ENCODE measurements around the gene R3HDM4.
A peak's percentile ranks its signal among the peaks of the same experiment; 100 is the strongest.

The R3HDM4 gene

GRCh38 chr19:897442-898039 is 15.5 kb downstream of the R3HDM4 start:
- Histone ChIP-seq H4K8ac (ENCODE audit: low read depth, low read length) (no peak overlapping the region), H3K27me3 (ENCODE audit: control insufficient read depth in 3 of 3, insufficient read depth in 3 of 3, low read depth in 1 of 3, low read length in 3 of 3) (no peaks in the 10 kb centered on the region), H3K4me2 (ENCODE audit: insufficient read depth, low read length, poor library complexity, severe bottlenecking) (no peak overlapping the region), H3K9ac (ENCODE audit: low read depth, low read length, poor library complexity) (peak overlapping the region; percentile 44), H3K18ac (ENCODE audit: low read length) (peak overlapping the region; percentile 71), H3K14ac (ENCODE audit: low read length) (no peak overlapping the region), H3K79me1 (ENCODE audit: low read depth, low read length) (peaks cover 8% of the 10 kb centered on the region), H2BK5ac (ENCODE audit: low read length) (no peak overlapping the region), H3K4me1 (ENCODE audit: control insufficient read depth in 2 of 2, insufficient read depth in 1 of 2, low read depth in 1 of 2, low read length in 2 of 2) (peaks cover 0 to 7% of the 10 kb centered on the region in 2 donors), H2AK5ac (ENCODE audit: low read depth, low read length) (no peak overlapping the region), H2BK15ac (ENCODE audit: low read length) (no peak overlapping the region), H3K23ac (ENCODE audit: low read depth, low read length, poor library complexity) (peak overlapping the region; percentile 65), H2AFZ (ENCODE audit: low read length) (no peak overlapping the region), H3K27ac (replicated peaks; ENCODE audit: low read length) (no peak overlapping the region), H3K4me3 (ENCODE audit: low read length in 2 of 2) (peak overlapping the region in 1 of 2 donors; percentile 59), H2BK12ac (ENCODE audit: low read length) (no peak overlapping the region), H4K91ac (ENCODE audit: low read depth, low read length, poor library complexity) (no peak overlapping the region), H3K4ac (ENCODE audit: low read length) (no peak overlapping the region), H2BK120ac (ENCODE audit: low read depth, low read length) (peak overlapping the region; percentile 18), H3K36me3 (replicated peaks in 1 of 2; ENCODE audit: control insufficient read depth in 2 of 2, insufficient read depth in 2 of 2, low read length in 2 of 2) (peaks cover 3 to 49% of the 10 kb centered on the region in 2 donors), H3K9me3 (replicated peaks in 1 of 2; ENCODE audit: control insufficient read depth in 2 of 2, insufficient read depth in 1 of 2, low read depth in 1 of 2, low read length in 2 of 2) (no peaks in the 10 kb centered on the region)
- WGBS, 2 donors (ENCODE audit: extremely low coverage in 2 of 2, insufficient read length in 2 of 2, insufficient replicate concordance in 1 of 2): no CpG with 5 or more reads among the region's 26 CpGs
- DNase-seq (ENCODE audit: low spot score): no peak

DNA sequence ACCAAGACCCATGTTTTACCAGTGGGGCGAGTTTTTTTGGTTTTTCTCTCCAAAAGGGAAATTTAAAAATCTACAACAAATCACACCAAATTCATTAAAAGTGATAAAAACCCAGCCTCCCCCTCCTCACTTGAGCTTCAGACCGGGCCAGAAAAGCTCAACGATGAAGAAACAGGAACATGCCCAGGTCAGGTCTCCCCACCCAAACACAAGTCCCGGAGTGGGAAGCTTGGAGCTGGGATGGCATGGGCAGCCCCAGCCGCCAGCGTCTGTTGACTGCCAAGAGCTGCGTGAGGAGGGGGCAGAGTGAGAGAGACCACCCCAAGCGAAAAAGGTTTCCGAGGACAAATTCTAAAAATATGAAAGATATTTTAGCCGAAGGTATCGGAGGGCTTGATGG is 16.0 kb downstream of the R3HDM4 start:
- Histone ChIP-seq H3K27ac (replicated peaks; ENCODE audit: low read length) (no peak overlapping the region), H2BK120ac (ENCODE audit: low read depth, low read length) (no peak overlapping the region), H3K27me3 (ENCODE audit: control insufficient read depth in 3 of 3, insufficient read depth in 3 of 3, low read depth in 1 of 3, low read length in 3 of 3) (no peaks in the 10 kb centered on the region), H3K4ac (ENCODE audit: low read length) (no peak overlapping the region), H3K4me3 (ENCODE audit: low read length in 2 of 2) (no peak overlapping the region), H2BK15ac (ENCODE audit: low read length) (no peak overlapping the region), H3K9ac (ENCODE audit: low read depth, low read length, poor library complexity) (no peak overlapping the region), H4K8ac (ENCODE audit: low read depth, low read length) (no peak overlapping the region), H3K14ac (ENCODE audit: low read length) (no peak overlapping the region), H3K4me2 (ENCODE audit: insufficient read depth, low read length, poor library complexity, severe bottlenecking) (no peak overlapping the region), H3K79me1 (ENCODE audit: low read depth, low read length) (peaks cover 6% of the 10 kb centered on the region), H3K4me1 (ENCODE audit: control insufficient read depth in 2 of 2, insufficient read depth in 1 of 2, low read depth in 1 of 2, low read length in 2 of 2) (peaks cover 0 to 7% of the 10 kb centered on the region in 2 donors), H3K18ac (ENCODE audit: low read length) (no peak overlapping the region), H3K9me3 (replicated peaks in 1 of 2; ENCODE audit: control insufficient read depth in 2 of 2, insufficient read depth in 1 of 2, low read depth in 1 of 2, low read length in 2 of 2) (no peaks in the 10 kb centered on the region), H4K91ac (ENCODE audit: low read depth, low read length, poor library complexity) (no peak overlapping the region), H2AFZ (ENCODE audit: low read length) (no peak overlapping the region), H2AK5ac (ENCODE audit: low read depth, low read length) (no peak overlapping the region), H2BK5ac (ENCODE audit: low read length) (no peak overlapping the region), H2BK12ac (ENCODE audit: low read length) (no peak overlapping the region), H3K23ac (ENCODE audit: low read depth, low read length, poor library complexity) (no peak overlapping the region), H3K36me3 (replicated peaks in 1 of 2; ENCODE audit: control insufficient read depth in 2 of 2, insufficient read depth in 2 of 2, low read length in 2 of 2) (peaks cover 3 to 44% of the 10 kb centered on the region in 2 donors)
- no peak for DNase-seq (ENCODE audit: low spot score)
- no CpG with 5 or more reads among the region's 11 CpGs for WGBS, 2 donors (ENCODE audit: extremely low coverage in 2 of 2, insufficient read length in 2 of 2, insufficient replicate concordance in 1 of 2)

GRCh38 chr19:896434-896833 is 16.6 kb downstream of the R3HDM4 start:
- Histone ChIP-seq H3K79me1 (ENCODE audit: low read depth, low read length) (peaks cover 9% of the 10 kb centered on the region), H4K91ac (ENCODE audit: low read depth, low read length, poor library complexity) (no peak overlapping the region), H4K8ac (ENCODE audit: low read depth, low read length) (no peak overlapping the region), H2AFZ (ENCODE audit: low read length) (no peak overlapping the region), H3K9ac (ENCODE audit: low read depth, low read length, poor library complexity) (peak overlapping the region; percentile 12), H2BK15ac (ENCODE audit: low read length) (no peak overlapping the region), H3K27ac (replicated peaks; ENCODE audit: low read length) (no peak overlapping the region), H2BK120ac (ENCODE audit: low read depth, low read length) (no peak overlapping the region), H2BK5ac (ENCODE audit: low read length) (no peak overlapping the region), H2BK12ac (ENCODE audit: low read length) (no peak overlapping the region), H3K4ac (ENCODE audit: low read length) (no peak overlapping the region), H3K9me3 (replicated peaks in 1 of 2; ENCODE audit: control insufficient read depth in 2 of 2, insufficient read depth in 1 of 2, low read depth in 1 of 2, low read length in 2 of 2) (no peaks in the 10 kb centered on the region), H2AK5ac (ENCODE audit: low read depth, low read length) (no peak overlapping the region), H3K27me3 (ENCODE audit: control insufficient read depth in 3 of 3, insufficient read depth in 3 of 3, low read depth in 1 of 3, low read length in 3 of 3) (no peaks in the 10 kb centered on the region), H3K14ac (ENCODE audit: low read length) (no peak overlapping the region), H3K18ac (ENCODE audit: low read length) (no peak overlapping the region), H3K4me2 (ENCODE audit: insufficient read depth, low read length, poor library complexity, severe bottlenecking) (no peak overlapping the region), H3K23ac (ENCODE audit: low read depth, low read length, poor library complexity) (no peak overlapping the region), H3K4me1 (ENCODE audit: control insufficient read depth in 2 of 2, insufficient read depth in 1 of 2, low read depth in 1 of 2, low read length in 2 of 2) (peaks cover 0 to 7% of the 10 kb centered on the region in 2 donors), H3K36me3 (replicated peaks in 1 of 2; ENCODE audit: control insufficient read depth in 2 of 2, insufficient read depth in 2 of 2, low read length in 2 of 2) (peaks cover 2 to 39% of the 10 kb centered on the region in 2 donors), H3K4me3 (ENCODE audit: low read length in 2 of 2) (no peak overlapping the region)
- DNase-seq (ENCODE audit: low spot score): no peak
- no CpG with 5 or more reads among the region's 10 CpGs for WGBS, 2 donors (ENCODE audit: extremely low coverage in 2 of 2, insufficient read length in 2 of 2, insufficient replicate concordance in 1 of 2)

DNA sequence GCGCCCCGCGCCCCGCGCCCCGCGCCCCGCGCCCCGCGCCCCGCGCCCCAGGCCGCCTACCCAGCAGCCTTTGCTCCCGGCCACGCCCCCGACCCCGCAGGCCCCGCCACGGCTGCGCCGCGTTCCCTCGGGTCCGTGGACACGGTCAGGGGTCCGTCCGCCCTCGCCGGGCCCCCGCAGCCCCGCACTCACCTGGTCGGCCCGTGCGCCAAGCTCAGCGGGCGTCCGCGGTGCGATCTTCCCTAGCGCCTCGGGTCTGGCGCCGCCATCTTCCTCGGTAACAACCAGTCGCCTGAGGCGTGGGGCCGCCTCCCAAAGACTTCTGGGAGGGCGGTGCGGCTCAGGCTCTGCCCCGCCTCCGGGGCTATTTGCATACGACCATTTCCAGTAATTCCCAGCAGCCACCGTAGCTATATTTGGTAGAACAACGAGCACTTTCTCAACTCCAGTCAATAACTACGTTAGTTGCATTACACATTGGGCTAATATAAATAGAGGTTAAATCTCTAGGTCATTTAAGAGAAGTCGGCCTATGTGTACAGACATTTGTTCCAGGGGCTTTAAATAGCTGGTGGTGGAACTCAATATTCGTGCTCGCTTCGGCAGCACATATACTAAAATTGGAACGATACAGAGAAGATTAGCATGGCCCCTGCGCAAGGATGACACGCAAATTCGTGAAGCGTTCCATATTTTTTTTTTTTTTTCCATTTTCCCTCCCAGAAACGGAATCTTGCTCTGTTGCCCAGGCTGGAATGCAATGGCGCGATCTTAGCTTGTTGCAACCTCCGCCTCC is 19.9 kb downstream of the R3HDM4 start, which contains the start of the genes MED16 and RNU6-9:
Gene MED16, minus strand, starts transcription at position 294 of the 796 bp plus-strand sequence. CDS start 2,056 bp downstream, outside the sequence.
Gene RNU6-9, plus strand, starts transcription at position 591 of the 796 bp plus-strand sequence.
- peak within 1 kb of the TSS; percentile 81 for H3K27ac ChIP-seq (replicated peaks; ENCODE audit: low read length)
- H3K4me3 ChIP-seq (ENCODE audit: low read length in 2 of 2): peak within 1 kb of the TSS; percentile 96 to 100
- peak; percentile 91 for DNase-seq (ENCODE audit: low spot score)
- H3K4ac ChIP-seq (ENCODE audit: low read length): no peak within 1 kb of the TSS
- H3K9ac ChIP-seq (ENCODE audit: low read depth, low read length, poor library complexity): peak within 1 kb of the TSS; percentile 100
- H3K79me1 ChIP-seq (ENCODE audit: low read depth, low read length): peaks cover 12% of the 10 kb centered on the region
- H2BK12ac ChIP-seq (ENCODE audit: low read length): no peak within 1 kb of the TSS
- H3K36me3 ChIP-seq (replicated peaks in 1 of 2; ENCODE audit: control insufficient read depth in 2 of 2, insufficient read depth in 2 of 2, low read length in 2 of 2): peaks cover 16 to 47% of the 10 kb centered on the region in 2 donors
- H3K4me1 ChIP-seq (ENCODE audit: control insufficient read depth in 2 of 2, insufficient read depth in 1 of 2, low read depth in 1 of 2, low read length in 2 of 2): no peaks in the 10 kb centered on the region
- H3K18ac ChIP-seq (ENCODE audit: low read length): peak within 1 kb of the TSS; percentile 100
- H3K4me2 ChIP-seq (ENCODE audit: insufficient read depth, low read length, poor library complexity, severe bottlenecking): peak within 1 kb of the TSS; percentile 83
- H2AFZ ChIP-seq (ENCODE audit: low read length): peak within 1 kb of the TSS; percentile 100
- H3K27me3 ChIP-seq (ENCODE audit: control insufficient read depth in 3 of 3, insufficient read depth in 3 of 3, low read depth in 1 of 3, low read length in 3 of 3): no peaks in the 10 kb centered on the region
- H2AK5ac ChIP-seq (ENCODE audit: low read depth, low read length): peak within 1 kb of the TSS; percentile 100
- H3K23ac ChIP-seq (ENCODE audit: low read depth, low read length, poor library complexity): peak within 1 kb of the TSS; percentile 93
- H3K14ac ChIP-seq (ENCODE audit: low read length): peak within 1 kb of the TSS; percentile 94
- no peak within 1 kb of the TSS for H2BK15ac ChIP-seq (ENCODE audit: low read length)
- H2BK120ac ChIP-seq (ENCODE audit: low read depth, low read length): peak within 1 kb of the TSS; percentile 81
- peaks cover 0 to 2% of the 10 kb centered on the region in 2 donors for H3K9me3 ChIP-seq (replicated peaks in 1 of 2; ENCODE audit: control insufficient read depth in 2 of 2, insufficient read depth in 1 of 2, low read depth in 1 of 2, low read length in 2 of 2)
- H4K91ac ChIP-seq (ENCODE audit: low read depth, low read length, poor library complexity): peak within 1 kb of the TSS; percentile 85
- peak within 1 kb of the TSS; percentile 99 for H4K8ac ChIP-seq (ENCODE audit: low read depth, low read length)
- H2BK5ac ChIP-seq (ENCODE audit: low read length): peak within 1 kb of the TSS; percentile 97
- no CpG with 5 or more reads among the region's 69 CpGs for WGBS, 2 donors (ENCODE audit: extremely low coverage in 2 of 2, insufficient read length in 2 of 2, insufficient replicate concordance in 1 of 2)
